Measurements from ENCODE around the gene KIF1B. TPM values are rescaled to one million over a fixed set of nuclear protein-coding genes. Genes with fewer than 3 reads are reported as not detected.

Gene KIF1B
- polyA plus RNA-seq, 1 experiment = 26.9 TPM

- Histone ChIP-seq H3K4me3 (ENCODE audit: low read depth, low read length) (peak within 1 kb of the TSS; percentile 92), H3K27ac (ENCODE audit: low read depth, low read length) (peak within 1 kb of the TSS; percentile 91), H3K9me3 (ENCODE audit: control insufficient read depth, insufficient read depth, low read length) (peaks cover 3% of the 10 kb centered on the region; the same call in 1 of the 2 replicates), H3K27me3 (ENCODE audit: control insufficient read depth, insufficient read depth, low read length) (no peaks in the 10 kb centered on the region)
- DNase-seq (ENCODE audit: low read depth, low spot score) = peak; percentile 97
- no peak for TF ChIP-seq CTCF (IDR thresholded peaks at IDR 0.05; ENCODE audit: low read depth, low read length)
- CTCF ChIA-PET = interaction anchor here (2.0 to 2.7 kb wide), 3 partner anchors 11 to 21 kb away, joined by 5 to 18 read pairs (median 12); no protein-coding TSS in a partner anchor
- POLR2A ChIA-PET = interaction anchor here (0.7 to 4.1 kb wide), 10 partner anchors 11 to 353 kb away, joined by 3 to 72 read pairs (median 5); partner anchors contain the start of gene CENPS
Observed at GRCh38 chr1:10398734-10399443, 188.5 kb downstream of the KIF1B start, which contains the start of gene PGD. Gene PGD, plus strand, starts transcription at chr1:10399064. Its CDS starts 54 bp downstream, at chr1:10399118.

- H3K4me3 ChIP-seq (ENCODE audit: low read depth, low read length) = peak overlapping the region; percentile 92
- CTCF ChIA-PET = interaction anchor here (1.1 to 2.7 kb wide), 5 partner anchors 12 to 31 kb away, joined by 3 to 18 read pairs (median 5); partner anchors contain the start of gene CENPS
- TF ChIP-seq CTCF (IDR thresholded peaks at IDR 0.05; ENCODE audit: low read depth, low read length) = no peak
- H3K27me3 ChIP-seq (ENCODE audit: control insufficient read depth, insufficient read depth, low read length) = no peaks in the 10 kb centered on the region
- POLR2A ChIA-PET = interaction anchor here (2.6 to 4.1 kb wide), 4 partner anchors 11 to 22 kb away, joined by 10 to 72 read pairs (median 32); no protein-coding TSS in a partner anchor
- no peaks in the 10 kb centered on the region; the same call in 1 of the 2 replicates for H3K9me3 ChIP-seq (ENCODE audit: control insufficient read depth, insufficient read depth, low read length)
- H3K27ac ChIP-seq (ENCODE audit: low read depth, low read length) = peak overlapping the region; percentile 91
- DNase-seq (ENCODE audit: low read depth, low spot score) = no peak
Observed at GRCh38 chr1:10399444-10399941, 189.1 kb downstream of the KIF1B start.

GRCh38 chr1:10400013-10400412 is 189.6 kb downstream of the KIF1B start:
- no peak for DNase-seq (ENCODE audit: low read depth, low spot score)
- Histone ChIP-seq H3K9me3 (ENCODE audit: control insufficient read depth, insufficient read depth, low read length) (no peaks in the 10 kb centered on the region; the same call in 1 of the 2 replicates), H3K27me3 (ENCODE audit: control insufficient read depth, insufficient read depth, low read length) (no peaks in the 10 kb centered on the region), H3K27ac (ENCODE audit: low read depth, low read length) (peak overlapping the region; percentile 91), H3K4me3 (ENCODE audit: low read depth, low read length) (peak overlapping the region; percentile 92)
- POLR2A ChIA-PET = interaction anchor here (2.6 to 4.1 kb wide), 4 partner anchors 12 to 22 kb away, joined by 10 to 72 read pairs (median 32); no protein-coding TSS in a partner anchor
- no peak for TF ChIP-seq CTCF (IDR thresholded peaks at IDR 0.05; ENCODE audit: low read depth, low read length)
- CTCF ChIA-PET = interaction anchor here (1.1 to 2.7 kb wide), 5 partner anchors 12 to 30 kb away, joined by 3 to 18 read pairs (median 5); partner anchors contain the start of gene CENPS

GRCh38 chr1:10401281-10401680 is 190.9 kb downstream of the KIF1B start:
- TF ChIP-seq CTCF (IDR thresholded peaks at IDR 0.05; ENCODE audit: low read depth, low read length) = no peak
- H3K27ac ChIP-seq (ENCODE audit: low read depth, low read length) = peak overlapping the region; percentile 43
- H3K4me3 ChIP-seq (ENCODE audit: low read depth, low read length) = peak overlapping the region; percentile 23
- ChIA-PET CTCF (interaction anchor here (0.6 to 2.7 kb wide), 2 partner anchors 24 to 131 kb away, joined by 3 to 18 read pairs; no protein-coding TSS in a partner anchor), POLR2A (interaction anchor here (2.6 to 4.1 kb wide), 3 partner anchors 13 to 21 kb away, joined by 10 to 72 read pairs (median 42); no protein-coding TSS in a partner anchor)
- DNase-seq (ENCODE audit: low read depth, low spot score) = peak; percentile 32
- H3K27me3 ChIP-seq (ENCODE audit: control insufficient read depth, insufficient read depth, low read length) = no peaks in the 10 kb centered on the region
- no peaks in the 10 kb centered on the region; the same call in 1 of the 2 replicates for H3K9me3 ChIP-seq (ENCODE audit: control insufficient read depth, insufficient read depth, low read length)

All from AG04450 (cell line).